ENCODE results near the gene SPDYE3. TPM values are rescaled to one million over a fixed set of nuclear protein-coding genes. Genes with fewer than 3 reads are reported as not detected.
"Not testable (repeated sequence)": the region's sequence is repeated elsewhere in the genome, so short reads cannot be mapped to it uniquely, and the experiment has no call there.

The SPDYE3 gene, protein sequence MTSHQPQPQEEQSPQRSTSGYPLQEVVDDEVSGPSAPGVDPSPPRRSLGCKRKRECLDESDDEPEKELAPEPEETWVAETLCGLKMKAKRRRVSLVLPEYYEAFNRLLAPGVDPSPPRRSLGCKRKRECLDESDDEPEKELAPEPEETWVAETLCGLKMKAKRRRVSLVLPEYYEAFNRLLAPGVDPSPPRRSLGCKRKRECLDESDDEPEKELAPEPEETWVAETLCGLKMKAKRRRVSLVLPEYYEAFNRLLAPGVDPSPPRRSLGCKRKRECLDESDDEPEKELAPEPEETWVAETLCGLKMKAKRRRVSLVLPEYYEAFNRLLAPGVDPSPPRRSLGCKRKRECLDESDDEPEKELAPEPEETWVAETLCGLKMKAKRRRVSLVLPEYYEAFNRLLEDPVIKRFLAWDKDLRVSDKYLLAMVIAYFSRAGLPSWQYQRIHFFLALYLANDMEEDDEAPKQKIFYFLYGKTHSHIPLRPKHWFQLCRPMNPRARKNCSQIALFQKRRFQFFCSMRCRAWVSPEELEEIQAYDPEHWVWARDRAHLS
- 1 to 10 TPM in 1 of 4 donors, under 1 TPM in 1, not detected in 2; 0.06 to 3.1 TPM for polyA plus RNA-seq
- long read RNA-seq, donor 1, result 0 reads
- long read RNA-seq, donor 2, result 0 reads
- long read RNA-seq, donor 3, result 0 reads
- long read RNA-seq, donor 4, result 0 reads
- long read RNA-seq, donor 5, result 0 reads
- long read RNA-seq, donor 6, result 0 reads
- long read RNA-seq, donor 7, result 0 reads
- long read RNA-seq, donor 8, result 0 reads
- long read RNA-seq, donor 9, result 0 reads
- long read RNA-seq, donor 10, result 0 reads

DNA sequence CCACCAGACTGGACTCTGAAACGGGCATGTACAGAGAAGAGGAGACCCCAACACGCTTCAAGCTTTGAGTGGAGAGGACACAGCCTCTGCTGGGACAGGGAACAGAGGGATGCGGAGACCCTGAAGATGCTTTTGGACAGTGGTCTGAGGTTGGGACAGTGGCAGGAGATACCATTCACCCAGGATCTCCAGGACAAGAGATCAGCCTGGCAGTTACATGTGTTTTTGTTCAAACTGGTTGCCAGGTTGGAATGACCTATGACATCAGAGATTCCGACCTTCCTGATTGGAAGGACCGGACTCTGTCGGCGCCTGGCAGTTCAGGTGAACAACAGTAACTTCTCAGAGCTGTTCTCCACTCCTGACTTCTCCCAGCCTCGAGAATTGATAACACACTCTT, at the start of gene SPDYE3:
TSS of gene SPDYE3 (plus strand) at position 301 of the 400 bp plus-strand sequence. CDS start 184 bp downstream, outside the sequence.
- H3K4me1 ChIP-seq (ENCODE audit: control insufficient read depth in 3 of 3, insufficient read depth in 2 of 3, low read depth in 1 of 3, low read length in 2 of 3); H3K36me3 ChIP-seq (ENCODE audit: control insufficient read depth in 3 of 3, insufficient read depth in 2 of 3, low read depth in 1 of 3, low read length in 3 of 3); H3K9me3 ChIP-seq (ENCODE audit: control insufficient read depth in 2 of 2, insufficient read depth in 1 of 2, low read depth in 1 of 2, low read length in 1 of 2); H3K4me3 ChIP-seq (ENCODE audit: low read depth in 1 of 3, low read length in 3 of 3); DNase-seq; H3K27me3 ChIP-seq (ENCODE audit: control insufficient read depth in 3 of 3, insufficient read depth in 3 of 3, low read length in 3 of 3); FAIRE-seq; H3K27ac ChIP-seq (ENCODE audit: low read depth in 1 of 3, low read length in 2 of 3): not testable (repeated sequence)
- WGBS, 3 donors, result 90 to 97% (median 91%) methylated on average over 6 to 7 of the region's 8 CpGs

DNA sequence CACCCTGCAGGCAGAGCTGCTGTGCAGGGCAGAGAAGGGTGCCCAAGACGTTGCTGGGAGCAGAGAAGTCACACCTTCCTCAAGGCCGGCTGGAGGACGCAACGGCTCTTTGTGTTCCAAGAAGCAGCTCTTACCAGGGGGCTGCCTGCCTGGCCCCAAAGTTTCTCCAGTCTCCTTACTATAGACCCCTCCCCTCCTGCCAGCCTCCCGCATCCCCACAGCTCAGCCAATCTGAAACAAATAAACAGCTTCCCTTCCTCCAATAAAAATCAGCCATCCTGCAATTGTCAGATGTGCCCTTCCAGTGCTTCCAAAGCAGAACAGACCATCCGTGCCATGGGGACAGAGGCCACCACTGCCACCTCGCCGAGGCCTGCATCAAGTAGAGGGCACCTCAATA, 47.5 kb upstream of the SPDYE3 start:
- FAIRE-seq, result not testable (repeated sequence)

DNA sequence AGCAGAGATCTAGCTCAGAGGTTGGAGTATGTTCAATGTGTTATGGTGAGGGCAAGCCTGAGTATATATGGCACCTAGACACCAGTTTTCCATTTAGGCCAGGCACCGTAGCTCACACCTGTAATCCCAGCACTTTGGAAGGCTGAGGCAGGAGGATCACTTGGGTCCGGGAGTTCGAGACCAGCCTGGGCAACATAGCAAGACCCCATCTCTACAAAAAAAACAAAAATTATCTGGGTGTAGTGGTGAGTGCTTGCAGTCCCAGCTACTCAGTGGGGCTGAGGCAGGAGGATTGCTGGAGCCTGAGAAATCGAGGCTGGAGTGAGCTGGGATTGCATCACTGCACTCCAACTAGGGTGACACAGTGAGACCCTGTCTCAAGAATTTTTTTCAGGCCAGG, 44.6 kb upstream of the SPDYE3 start:
- not testable (repeated sequence) for DNase-seq; H3K4me3 ChIP-seq (ENCODE audit: low read depth in 1 of 3, low read length in 3 of 3); H3K27me3 ChIP-seq (ENCODE audit: control insufficient read depth in 3 of 3, insufficient read depth in 3 of 3, low read length in 3 of 3); H3K27ac ChIP-seq (ENCODE audit: low read depth in 1 of 3, low read length in 2 of 3); H3K4me1 ChIP-seq (ENCODE audit: control insufficient read depth in 3 of 3, insufficient read depth in 2 of 3, low read depth in 1 of 3, low read length in 2 of 3); H3K9me3 ChIP-seq (ENCODE audit: control insufficient read depth in 2 of 2, insufficient read depth in 1 of 2, low read depth in 1 of 2, low read length in 1 of 2); FAIRE-seq
- 95 to 98% (median 96%) methylated on average over 4 of the region's 4 CpGs for WGBS, 3 donors
- H3K36me3 ChIP-seq (ENCODE audit: control insufficient read depth in 3 of 3, insufficient read depth in 2 of 3, low read depth in 1 of 3, low read length in 3 of 3), result peaks cover 0 to 20% (median 0%) of the 10 kb centered on the region in 3 donors

More for the DNA sequence above, 47.5 kb upstream of the SPDYE3 start:
- H3K36me3 ChIP-seq (ENCODE audit: control insufficient read depth in 3 of 3, insufficient read depth in 2 of 3, low read depth in 1 of 3, low read length in 3 of 3), result peaks cover 0 to 12% (median 0%) of the 10 kb centered on the region in 3 donors
- not testable (repeated sequence) for DNase-seq; H3K4me1 ChIP-seq (ENCODE audit: control insufficient read depth in 3 of 3, insufficient read depth in 2 of 3, low read depth in 1 of 3, low read length in 2 of 3); H3K27me3 ChIP-seq (ENCODE audit: control insufficient read depth in 3 of 3, insufficient read depth in 3 of 3, low read length in 3 of 3); H3K27ac ChIP-seq (ENCODE audit: low read depth in 1 of 3, low read length in 2 of 3); H3K4me3 ChIP-seq (ENCODE audit: low read depth in 1 of 3, low read length in 3 of 3); H3K9me3 ChIP-seq (ENCODE audit: control insufficient read depth in 2 of 2, insufficient read depth in 1 of 2, low read depth in 1 of 2, low read length in 1 of 2)
- 88 to 90% (median 89%) methylated on average over 7 to 8 of the region's 8 CpGs for WGBS, 3 donors

DNA sequence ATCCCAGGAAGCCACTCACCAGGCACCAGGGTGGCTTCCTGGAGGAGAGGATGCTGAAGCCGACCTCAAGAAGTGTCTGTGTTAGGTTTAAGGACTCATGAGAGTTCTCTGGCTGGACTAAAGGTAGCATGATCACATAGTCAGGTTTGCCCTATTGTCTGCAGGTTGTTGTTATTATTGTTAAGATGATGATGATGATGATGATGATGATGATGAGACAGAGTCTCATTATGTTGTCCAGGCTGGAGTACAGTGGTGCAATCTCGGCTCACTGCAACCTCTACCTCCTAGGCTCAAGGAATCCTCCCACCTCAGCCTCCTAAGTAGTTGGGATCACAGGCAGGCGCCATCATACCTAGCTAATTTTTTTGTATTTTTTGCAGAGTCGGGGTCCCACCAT, 43.3 kb upstream of the SPDYE3 start:
- not testable (repeated sequence) for DNase-seq; FAIRE-seq; H3K27me3 ChIP-seq (ENCODE audit: control insufficient read depth in 3 of 3, insufficient read depth in 3 of 3, low read length in 3 of 3); H3K9me3 ChIP-seq (ENCODE audit: control insufficient read depth in 2 of 2, insufficient read depth in 1 of 2, low read depth in 1 of 2, low read length in 1 of 2); H3K27ac ChIP-seq (ENCODE audit: low read depth in 1 of 3, low read length in 2 of 3); H3K4me3 ChIP-seq (ENCODE audit: low read depth in 1 of 3, low read length in 3 of 3); H3K4me1 ChIP-seq (ENCODE audit: control insufficient read depth in 3 of 3, insufficient read depth in 2 of 3, low read depth in 1 of 3, low read length in 2 of 3)
- H3K36me3 ChIP-seq (ENCODE audit: control insufficient read depth in 3 of 3, insufficient read depth in 2 of 3, low read depth in 1 of 3, low read length in 3 of 3), result peaks cover 0 to 21% (median 0%) of the 10 kb centered on the region in 3 donors
- WGBS, 3 donors, result 93 to 97% (median 96%) methylated on average over 4 of the region's 4 CpGs

DNA sequence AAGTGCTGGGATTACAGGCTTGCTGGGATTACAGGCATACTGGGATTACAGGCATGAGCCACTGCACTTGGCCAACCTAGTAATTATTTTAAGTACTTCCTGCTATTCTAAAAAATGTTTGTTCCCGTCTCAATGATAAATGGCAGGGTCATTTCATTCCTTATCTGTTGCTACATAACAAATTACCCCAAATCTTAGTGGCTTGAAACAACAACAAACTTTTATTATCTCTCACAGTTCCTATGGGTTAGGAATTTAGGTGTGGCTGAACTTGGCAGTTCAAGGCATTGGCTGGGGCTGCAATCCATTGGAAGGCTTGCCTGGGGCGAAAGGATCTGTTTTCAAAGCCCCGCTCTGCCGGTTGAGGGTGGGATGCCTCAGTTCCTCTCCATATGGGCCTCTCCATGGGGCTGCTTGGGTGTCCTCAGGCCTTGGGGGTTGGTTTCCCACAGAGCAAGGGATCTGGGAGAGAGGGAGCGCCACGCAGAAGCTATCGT, 42.8 kb upstream of the SPDYE3 start:
- H3K4me3 ChIP-seq (ENCODE audit: low read depth in 1 of 3, low read length in 3 of 3); H3K9me3 ChIP-seq (ENCODE audit: control insufficient read depth in 2 of 2, insufficient read depth in 1 of 2, low read depth in 1 of 2, low read length in 1 of 2); FAIRE-seq; H3K27me3 ChIP-seq (ENCODE audit: control insufficient read depth in 3 of 3, insufficient read depth in 3 of 3, low read length in 3 of 3); H3K4me1 ChIP-seq (ENCODE audit: control insufficient read depth in 3 of 3, insufficient read depth in 2 of 3, low read depth in 1 of 3, low read length in 2 of 3): not testable (repeated sequence)
- peak in 1 of 2 donors; percentile 66 for DNase-seq
- peaks cover 0 to 21% (median 0%) of the 10 kb centered on the region in 3 donors for H3K36me3 ChIP-seq (ENCODE audit: control insufficient read depth in 3 of 3, insufficient read depth in 2 of 3, low read depth in 1 of 3, low read length in 3 of 3)
- H3K27ac ChIP-seq (ENCODE audit: low read depth in 1 of 3, low read length in 2 of 3), result peak overlapping the region in 1 of 3 donors; percentile 31
- 64 to 78% (median 69%) methylated on average over 7 of the region's 7 CpGs for WGBS, 3 donors

DNA sequence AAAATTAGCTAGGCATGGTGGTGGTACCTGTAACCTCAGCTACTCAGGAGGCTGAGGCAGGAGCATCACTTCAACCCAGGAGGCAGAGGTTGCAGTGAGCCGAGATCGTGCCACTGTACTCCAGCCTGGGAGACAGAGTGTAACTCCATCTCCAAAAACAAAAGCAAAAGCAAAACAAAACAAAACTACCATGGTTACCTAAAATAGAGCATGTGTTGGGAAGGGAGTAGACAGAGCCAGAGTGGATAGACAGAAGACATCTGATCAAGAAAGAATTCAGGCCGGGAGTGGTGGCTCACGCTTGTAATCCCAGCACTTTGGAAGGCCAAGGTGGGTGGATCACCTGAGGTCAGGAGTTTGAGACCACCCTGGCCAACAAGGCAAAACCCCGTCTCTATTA, 41.7 kb upstream of the SPDYE3 start:
- H3K4me3 ChIP-seq (ENCODE audit: low read depth in 1 of 3, low read length in 3 of 3); H3K9me3 ChIP-seq (ENCODE audit: control insufficient read depth in 2 of 2, insufficient read depth in 1 of 2, low read depth in 1 of 2, low read length in 1 of 2); FAIRE-seq; DNase-seq; H3K27ac ChIP-seq (ENCODE audit: low read depth in 1 of 3, low read length in 2 of 3); H3K27me3 ChIP-seq (ENCODE audit: control insufficient read depth in 3 of 3, insufficient read depth in 3 of 3, low read length in 3 of 3): not testable (repeated sequence)
- Histone ChIP-seq H3K36me3 (ENCODE audit: control insufficient read depth in 3 of 3, insufficient read depth in 2 of 3, low read depth in 1 of 3, low read length in 3 of 3) (peaks cover 0 to 21% (median 0%) of the 10 kb centered on the region in 3 donors), H3K4me1 (ENCODE audit: control insufficient read depth in 3 of 3, insufficient read depth in 2 of 3, low read depth in 1 of 3, low read length in 2 of 3) (peaks cover 0 to 14% (median 2%) of the 10 kb centered on the region in 3 donors)
- 68 to 76% (median 76%) methylated on average over 5 of the region's 5 CpGs for WGBS, 3 donors

DNA sequence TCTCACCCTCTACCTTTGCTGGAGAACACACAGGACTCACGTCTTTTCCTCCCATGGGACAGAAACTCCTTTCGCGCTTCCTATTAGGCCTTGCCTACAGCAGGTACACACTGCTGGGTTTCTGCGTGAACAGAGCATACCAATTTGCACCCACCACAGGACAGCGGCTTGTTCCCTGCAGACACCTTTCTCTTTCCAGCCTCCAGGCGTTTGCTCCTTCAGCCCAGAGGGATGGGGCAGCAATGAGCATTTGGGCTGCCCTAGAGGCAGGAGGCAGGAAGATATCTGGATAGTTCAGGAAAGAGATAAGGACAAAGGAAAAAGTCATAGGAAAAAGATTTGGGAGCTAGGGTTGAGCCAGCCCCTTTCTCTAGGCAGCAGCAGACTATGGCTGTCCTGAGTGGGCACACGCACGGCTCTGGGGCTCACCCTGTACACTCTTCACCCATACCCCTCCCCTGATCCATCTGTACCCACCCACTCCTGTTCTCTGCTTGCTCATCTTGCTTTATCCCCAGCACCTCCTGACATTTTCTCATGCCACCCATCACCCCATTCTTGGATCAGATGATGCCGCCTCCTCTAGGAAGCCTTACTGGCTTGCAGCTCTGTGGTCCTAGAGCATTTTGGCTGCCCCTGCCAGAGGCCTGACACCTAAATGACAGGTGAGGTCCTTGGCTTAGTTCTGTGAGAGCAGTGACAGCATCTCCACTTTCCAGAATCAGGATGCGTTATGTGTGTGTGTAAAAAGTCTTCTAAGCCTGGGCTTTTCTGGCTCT, 40.7 kb upstream of the SPDYE3 start:
- no peak overlapping the region for H3K4me3 ChIP-seq (ENCODE audit: low read depth in 1 of 3, low read length in 3 of 3)
- H3K4me1 ChIP-seq (ENCODE audit: control insufficient read depth in 3 of 3, insufficient read depth in 2 of 3, low read depth in 1 of 3, low read length in 2 of 3), result peaks cover 0 to 18% (median 2%) of the 10 kb centered on the region in 3 donors
- no peaks in the 10 kb centered on the region for H3K9me3 ChIP-seq (ENCODE audit: control insufficient read depth in 2 of 2, insufficient read depth in 1 of 2, low read depth in 1 of 2, low read length in 1 of 2)
- H3K27me3 ChIP-seq (ENCODE audit: control insufficient read depth in 3 of 3, insufficient read depth in 3 of 3, low read length in 3 of 3), result no peaks in the 10 kb centered on the region
- 89 to 96% (median 92%) methylated on average over 10 of the region's 10 CpGs for WGBS, 3 donors
- no peak for FAIRE-seq
- H3K36me3 ChIP-seq (ENCODE audit: control insufficient read depth in 3 of 3, insufficient read depth in 2 of 3, low read depth in 1 of 3, low read length in 3 of 3), result peaks cover 0 to 19% (median 0%) of the 10 kb centered on the region in 3 donors
- DNase-seq, result no peak
- H3K27ac ChIP-seq (ENCODE audit: low read depth in 1 of 3, low read length in 2 of 3), result no peak overlapping the region

DNA sequence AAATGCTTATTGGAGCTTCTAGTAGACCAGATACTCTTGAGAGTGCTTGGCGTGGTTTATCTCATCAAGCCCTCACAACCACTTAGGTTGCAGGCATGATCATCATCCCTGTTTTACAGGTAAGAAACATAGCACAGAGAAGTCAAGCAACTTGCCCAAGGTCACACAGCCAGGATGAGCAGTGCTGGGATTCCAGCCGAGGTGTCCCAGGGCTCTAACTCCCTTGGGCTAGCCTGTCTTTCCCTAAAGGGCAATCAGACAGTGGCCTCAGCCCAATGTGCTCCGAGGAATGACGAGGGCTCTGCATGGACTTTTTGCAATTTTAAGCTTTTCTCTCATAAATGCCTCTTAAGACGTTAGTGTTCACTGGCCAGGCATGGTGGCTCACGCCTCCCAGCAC, 39.9 kb upstream of the SPDYE3 start:
- H3K4me1 ChIP-seq (ENCODE audit: control insufficient read depth in 3 of 3, insufficient read depth in 2 of 3, low read depth in 1 of 3, low read length in 2 of 3), result peaks cover 0 to 18% (median 2%) of the 10 kb centered on the region in 3 donors
- H3K36me3 ChIP-seq (ENCODE audit: control insufficient read depth in 3 of 3, insufficient read depth in 2 of 3, low read depth in 1 of 3, low read length in 3 of 3), result peaks cover 0 to 19% (median 0%) of the 10 kb centered on the region in 3 donors
- H3K9me3 ChIP-seq (ENCODE audit: control insufficient read depth in 2 of 2, insufficient read depth in 1 of 2, low read depth in 1 of 2, low read length in 1 of 2), result no peaks in the 10 kb centered on the region
- H3K27me3 ChIP-seq (ENCODE audit: control insufficient read depth in 3 of 3, insufficient read depth in 3 of 3, low read length in 3 of 3), result no peaks in the 10 kb centered on the region
- WGBS, 3 donors, result 92 to 95% (median 93%) methylated on average over 6 of the region's 6 CpGs
- no peak for DNase-seq
- FAIRE-seq, result no peak
- no peak overlapping the region for H3K4me3 ChIP-seq (ENCODE audit: low read depth in 1 of 3, low read length in 3 of 3)
- H3K27ac ChIP-seq (ENCODE audit: low read depth in 1 of 3, low read length in 2 of 3), result no peak overlapping the region

Data from small intestine (tissue), 16 donors.